HepG2 (cell line): Measurements from ENCODE around the gene SPAAR. TPM values are rescaled to one million over a fixed set of nuclear protein-coding genes. Genes with fewer than 3 reads are reported as not detected.

Source experiments
- SYNCRIP ChIP-seq: fragments of 200-400 bp; formaldehyde crosslinking; IDR thresholded peaks from 2 replicates; pipeline ENCODE4 v1.6.1; 2018; ENCODE audit warnings: mild to moderate bottlenecking, low read depth, low read length; ENCODE audit not compliant: insufficient read depth
- ZNF607 ChIP-seq: sonication (generic); formaldehyde crosslinking; IDR thresholded peaks from 2 replicates; pipeline ENCODE4 v1.5.1; 2020; ENCODE audit warnings: missing genetic modification reagents, mild to moderate bottlenecking, borderline replicate concordance
- polyA plus RNA-seq, 8 experiments: library from polyadenylated mRNA; depleted of rRNA in 3 of 8; stranded (reverse) in 7 of 8; unstranded in 1 of 8; fragments of >200 nt; fragmentation: Illumina TruSeq in 4 of 8; extraction: Trizol in 4 of 8; gene quantifications; 2 replicates each; pipeline versions ENCODE4 v1.2.1 to v1.2.3, GENCODE V29; 2011 to 2016; ENCODE audit warnings: low read depth in 4 of 8, missing spikeins in 1 of 8, mixed read lengths in 1 of 8; ENCODE audit not compliant: insufficient read depth in 1 of 8
- total RNA-seq, 5 experiments: library from RNA; depleted of rRNA; stranded (reverse); fragments of >200 nt; fragmentation: Illumina TruSeq; extraction: Trizol; gene quantifications; 2 replicates each; pipeline ENCODE4 v1.2.3, GENCODE V29; 2016; ENCODE audit warnings: low read depth in 1 of 5
- TF ChIP-seq, protein P1 (sequence below): fragments of 450-650 bp; IDR thresholded peaks from 2 replicates; pipeline ENCODE4 v1.6.1; 2016
- TF ChIP-seq, protein P2 (sequence below): sonication (generic); formaldehyde crosslinking; IDR thresholded peaks from 2 replicates; pipeline ENCODE4 v1.5.0; 2020; ENCODE audit warnings: mild to moderate bottlenecking, missing genetic modification reagents
- TF ChIP-seq, protein P3 (sequence below): sonication (generic); formaldehyde crosslinking; IDR thresholded peaks from 2 replicates; pipeline ENCODE4 v1.8.1; 2023; ENCODE audit warnings: mild to moderate bottlenecking, missing genetic modification reagents
- TF ChIP-seq, protein P4 (sequence below): IDR thresholded peaks from 2 replicates; pipeline ENCODE4 v1.6.1; 2016; ENCODE audit warnings: missing compliant biosample characterization, missing genetic modification reagents, borderline replicate concordance

The SPAAR gene
- total and polyA plus RNA-seq, 2 of the 13 experiments (the other 11 are each of a cell fraction or from before 2014, with no cell fraction given), result 0.07 TPM; not detected in 1

DNA sequence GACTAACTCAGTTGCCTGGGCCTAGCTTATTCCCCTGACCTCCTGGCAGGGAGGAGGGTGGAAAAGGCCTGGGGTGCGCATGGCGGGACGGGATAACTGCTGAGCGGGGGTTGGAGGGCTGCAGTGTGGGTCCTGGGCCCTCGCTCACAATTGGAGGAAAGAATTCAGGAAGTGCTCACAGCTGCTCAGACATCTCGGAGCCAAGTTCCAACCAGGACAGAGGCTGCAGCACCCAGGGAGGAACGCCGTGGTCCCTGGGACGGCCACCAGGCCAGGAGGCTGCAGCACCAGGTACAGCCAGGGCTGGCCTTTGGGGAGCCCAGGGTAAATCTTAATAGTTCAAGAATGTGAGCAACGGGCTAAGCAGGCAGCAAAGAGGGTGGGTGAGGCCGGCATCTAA, at the start of gene SPAAR (continued):
- TF ChIP-seq, protein P1, sequence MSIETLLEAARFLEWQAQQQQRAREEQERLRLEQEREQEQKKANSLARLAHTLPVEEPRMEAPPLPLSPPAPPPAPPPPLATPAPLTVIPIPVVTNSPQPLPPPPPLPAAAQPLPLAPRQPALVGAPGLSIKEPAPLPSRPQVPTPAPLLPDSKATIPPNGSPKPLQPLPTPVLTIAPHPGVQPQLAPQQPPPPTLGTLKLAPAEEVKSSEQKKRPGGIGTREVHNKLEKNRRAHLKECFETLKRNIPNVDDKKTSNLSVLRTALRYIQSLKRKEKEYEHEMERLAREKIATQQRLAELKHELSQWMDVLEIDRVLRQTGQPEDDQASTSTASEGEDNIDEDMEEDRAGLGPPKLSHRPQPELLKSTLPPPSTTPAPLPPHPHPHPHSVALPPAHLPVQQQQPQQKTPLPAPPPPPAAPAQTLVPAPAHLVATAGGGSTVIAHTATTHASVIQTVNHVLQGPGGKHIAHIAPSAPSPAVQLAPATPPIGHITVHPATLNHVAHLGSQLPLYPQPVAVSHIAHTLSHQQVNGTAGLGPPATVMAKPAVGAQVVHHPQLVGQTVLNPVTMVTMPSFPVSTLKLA, result no peak
- TF ChIP-seq, protein P2, sequence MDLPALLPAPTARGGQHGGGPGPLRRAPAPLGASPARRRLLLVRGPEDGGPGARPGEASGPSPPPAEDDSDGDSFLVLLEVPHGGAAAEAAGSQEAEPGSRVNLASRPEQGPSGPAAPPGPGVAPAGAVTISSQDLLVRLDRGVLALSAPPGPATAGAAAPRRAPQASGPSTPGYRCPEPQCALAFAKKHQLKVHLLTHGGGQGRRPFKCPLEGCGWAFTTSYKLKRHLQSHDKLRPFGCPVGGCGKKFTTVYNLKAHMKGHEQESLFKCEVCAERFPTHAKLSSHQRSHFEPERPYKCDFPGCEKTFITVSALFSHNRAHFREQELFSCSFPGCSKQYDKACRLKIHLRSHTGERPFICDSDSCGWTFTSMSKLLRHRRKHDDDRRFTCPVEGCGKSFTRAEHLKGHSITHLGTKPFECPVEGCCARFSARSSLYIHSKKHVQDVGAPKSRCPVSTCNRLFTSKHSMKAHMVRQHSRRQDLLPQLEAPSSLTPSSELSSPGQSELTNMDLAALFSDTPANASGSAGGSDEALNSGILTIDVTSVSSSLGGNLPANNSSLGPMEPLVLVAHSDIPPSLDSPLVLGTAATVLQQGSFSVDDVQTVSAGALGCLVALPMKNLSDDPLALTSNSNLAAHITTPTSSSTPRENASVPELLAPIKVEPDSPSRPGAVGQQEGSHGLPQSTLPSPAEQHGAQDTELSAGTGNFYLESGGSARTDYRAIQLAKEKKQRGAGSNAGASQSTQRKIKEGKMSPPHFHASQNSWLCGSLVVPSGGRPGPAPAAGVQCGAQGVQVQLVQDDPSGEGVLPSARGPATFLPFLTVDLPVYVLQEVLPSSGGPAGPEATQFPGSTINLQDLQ (CRISPR knock-in tag), result no peak
- TF ChIP-seq, protein P3, sequence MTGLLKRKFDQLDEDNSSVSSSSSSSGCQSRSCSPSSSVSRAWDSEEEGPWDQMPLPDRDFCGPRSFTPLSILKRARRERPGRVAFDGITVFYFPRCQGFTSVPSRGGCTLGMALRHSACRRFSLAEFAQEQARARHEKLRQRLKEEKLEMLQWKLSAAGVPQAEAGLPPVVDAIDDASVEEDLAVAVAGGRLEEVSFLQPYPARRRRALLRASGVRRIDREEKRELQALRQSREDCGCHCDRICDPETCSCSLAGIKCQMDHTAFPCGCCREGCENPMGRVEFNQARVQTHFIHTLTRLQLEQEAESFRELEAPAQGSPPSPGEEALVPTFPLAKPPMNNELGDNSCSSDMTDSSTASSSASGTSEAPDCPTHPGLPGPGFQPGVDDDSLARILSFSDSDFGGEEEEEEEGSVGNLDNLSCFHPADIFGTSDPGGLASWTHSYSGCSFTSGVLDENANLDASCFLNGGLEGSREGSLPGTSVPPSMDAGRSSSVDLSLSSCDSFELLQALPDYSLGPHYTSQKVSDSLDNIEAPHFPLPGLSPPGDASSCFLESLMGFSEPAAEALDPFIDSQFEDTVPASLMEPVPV (CRISPR knock-in tag), result no peak
- TF ChIP-seq ZNF607 (CRISPR knock-in tag) (no peak), SYNCRIP (no peak)
- TF ChIP-seq, protein P4, sequence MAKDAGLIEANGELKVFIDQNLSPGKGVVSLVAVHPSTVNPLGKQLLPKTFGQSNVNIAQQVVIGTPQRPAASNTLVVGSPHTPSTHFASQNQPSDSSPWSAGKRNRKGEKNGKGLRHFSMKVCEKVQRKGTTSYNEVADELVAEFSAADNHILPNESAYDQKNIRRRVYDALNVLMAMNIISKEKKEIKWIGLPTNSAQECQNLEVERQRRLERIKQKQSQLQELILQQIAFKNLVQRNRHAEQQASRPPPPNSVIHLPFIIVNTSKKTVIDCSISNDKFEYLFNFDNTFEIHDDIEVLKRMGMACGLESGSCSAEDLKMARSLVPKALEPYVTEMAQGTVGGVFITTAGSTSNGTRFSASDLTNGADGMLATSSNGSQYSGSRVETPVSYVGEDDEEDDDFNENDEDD (CRISPR knock-in tag), result no peak
